Activated B cell treated with CpG ODN at 0.5 μM for 24 hours (primary cell): ENCODE measurements around the gene RAB4B. TPM values are rescaled to one million over a fixed set of nuclear protein-coding genes. Genes with fewer than 3 reads are reported as not detected.

Source experiments
- ATAC-seq: fragments of 200-7000 bp; cut with Tn5 transposase; one replicate; pipeline ENCODE4 v1.10.0; 2021; ENCODE audit warnings: low read depth, mild to moderate bottlenecking, moderate library complexity
- CTCF ChIA-PET: fragments of 350-600 bp; sonication (Branson Sonifier 250); formaldehyde crosslinking; loops from one replicate; lab custom pipeline; 2021; ENCODE audit warnings: antibody characterized with exemption; lab: Charles Lee
- POLR2A ChIA-PET: fragments of 350-600 bp; sonication (Branson Sonifier 250); formaldehyde crosslinking; loops from one replicate; lab custom pipeline; 2021; ENCODE audit warnings: antibody characterized with exemption; lab: Charles Lee
- DNase-seq: peaks from one replicate; pipeline ENCODE4 v3.0.0; 2022
- H3K27ac Mint-ChIP-seq: one replicate; pipeline ENCODE4 v1.8.0; 2020; ENCODE audit warnings: mixed read lengths
- H3K27me3 Mint-ChIP-seq: one replicate; pipeline ENCODE4 v1.8.0; 2021; ENCODE audit warnings: mixed read lengths
- H3K36me3 Mint-ChIP-seq: one replicate; pipeline ENCODE4 v1.8.0; 2021; ENCODE audit warnings: low read depth, mixed read lengths
- H3K4me1 Mint-ChIP-seq: one replicate; pipeline ENCODE4 v1.8.0; 2021; ENCODE audit warnings: mixed read lengths
- H3K4me3 Mint-ChIP-seq: one replicate; pipeline ENCODE4 v1.8.0; 2020; ENCODE audit warnings: mild to moderate bottlenecking, mixed read lengths
- H3K9me3 Mint-ChIP-seq: one replicate; pipeline ENCODE4 v1.8.0; 2020; ENCODE audit warnings: mixed read lengths
- CTCF ChIP-seq: fragments of 200-600 bp; IDR thresholded peaks from one replicate; pipeline ENCODE4 v1.8.0; 2022; ENCODE audit warnings: antibody characterized with exemption, mild to moderate bottlenecking
- intact Hi-C: fragments of 100-400 bp; cut with micrococcal nuclease; formaldehyde crosslinking; loops from one replicate; pipeline ENCODE4 v1.15.1; 2024
- total RNA-seq: library from RNA; stranded (reverse); gene quantifications from 2 replicates; pipeline ENCODE4 v1.2.3, GENCODE V29; 2022

Gene RAB4B
- total RNA-seq, 1 donor from 2014 or later: 98.1 TPM

DNA sequence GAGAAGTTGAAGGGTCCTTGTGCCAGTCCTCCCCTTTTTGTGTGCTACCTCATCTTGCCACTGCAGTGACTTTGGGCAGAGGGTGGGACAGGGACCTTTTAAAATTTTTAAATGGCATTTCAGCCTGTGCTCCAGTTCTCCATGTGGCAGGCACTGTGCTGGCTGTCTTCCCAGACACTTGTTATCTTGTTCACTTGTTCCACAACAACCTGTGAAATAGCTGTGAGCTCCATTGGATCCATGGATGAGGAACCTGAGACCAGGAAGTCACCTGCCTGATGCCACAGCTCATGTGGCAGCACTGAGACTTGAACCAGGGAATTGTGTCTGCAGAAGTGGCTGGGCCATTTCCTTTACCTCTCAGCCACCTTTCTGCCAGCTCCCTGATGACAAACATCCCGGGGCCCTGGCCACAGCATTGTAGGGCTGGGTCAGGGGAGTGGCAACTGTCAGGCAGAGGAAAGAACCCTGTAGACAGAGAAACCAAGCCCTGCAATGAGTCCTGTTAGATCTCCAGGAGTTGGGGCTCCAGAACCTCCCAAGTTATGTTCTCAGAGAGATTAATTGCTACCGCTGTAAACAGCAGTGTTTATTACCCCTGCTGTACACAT, 27.3 kb downstream of the RAB4B start:
- no peak for DNase-seq
- POLR2A ChIA-PET: interaction anchor here (1.0 to 4.6 kb wide), 4 partner anchors 19 to 89 kb away, joined by 3 to 50 read pairs (median 10); partner anchors contain the start of genes ACTMAP, COQ8B, ITPKC and RAB4B

GRCh38 chr19:40806423-40807146, 28.5 kb downstream of the RAB4B start:
- intact Hi-C loops: loop anchor here (1.0 kb wide), 2 partner anchors 8 to 144 kb away; no protein-coding TSS in a partner anchor
- CTCF ChIA-PET: interaction anchor here (0.6 to 4.2 kb wide), 15 partner anchors 8 to 150 kb away, joined by 3 to 25 read pairs (median 4); partner anchors contain the start of genes ACTMAP, COQ8B, EGLN2 and ITPKC
- DNase-seq: peak; percentile 60
- Mint-ChIP-seq H3K4me1 (peaks cover 84% of the 10 kb centered on the region), H3K27ac (peak overlapping the region; percentile 87), H3K9me3 (no peaks in the 10 kb centered on the region), H3K27me3 (no peaks in the 10 kb centered on the region), H3K4me3 (peak overlapping the region; percentile 69), H3K36me3 (peaks cover 75% of the 10 kb centered on the region)
- no peak for TF ChIP-seq CTCF
- POLR2A ChIA-PET: interaction anchor here (0.6 to 4.6 kb wide), 9 partner anchors 8 to 457 kb away, joined by 3 to 50 read pairs (median 4); partner anchors contain the start of genes ACTMAP, COQ8B, EGLN2 and HNRNPUL1
- peak; percentile 18 for ATAC-seq

More for the DNA sequence above, 27.3 kb downstream of the RAB4B start:
- no peak overlapping the region for H3K4me3 Mint-ChIP-seq
- H3K36me3 Mint-ChIP-seq: peaks cover 81% of the 10 kb centered on the region
- no peaks in the 10 kb centered on the region for H3K27me3 Mint-ChIP-seq
- no peak for TF ChIP-seq CTCF
- H3K9me3 Mint-ChIP-seq: no peaks in the 10 kb centered on the region
- CTCF ChIA-PET: interaction anchor here (1.3 to 4.2 kb wide), 5 partner anchors 14 to 142 kb away, joined by 3 to 25 read pairs (median 5); partner anchors contain the start of genes COQ8B and RAB4B
- no peak for ATAC-seq
- peak overlapping the region; percentile 92 for H3K27ac Mint-ChIP-seq
- peaks cover 87% of the 10 kb centered on the region for H3K4me1 Mint-ChIP-seq
- intact Hi-C loops: no loop called here

DNA sequence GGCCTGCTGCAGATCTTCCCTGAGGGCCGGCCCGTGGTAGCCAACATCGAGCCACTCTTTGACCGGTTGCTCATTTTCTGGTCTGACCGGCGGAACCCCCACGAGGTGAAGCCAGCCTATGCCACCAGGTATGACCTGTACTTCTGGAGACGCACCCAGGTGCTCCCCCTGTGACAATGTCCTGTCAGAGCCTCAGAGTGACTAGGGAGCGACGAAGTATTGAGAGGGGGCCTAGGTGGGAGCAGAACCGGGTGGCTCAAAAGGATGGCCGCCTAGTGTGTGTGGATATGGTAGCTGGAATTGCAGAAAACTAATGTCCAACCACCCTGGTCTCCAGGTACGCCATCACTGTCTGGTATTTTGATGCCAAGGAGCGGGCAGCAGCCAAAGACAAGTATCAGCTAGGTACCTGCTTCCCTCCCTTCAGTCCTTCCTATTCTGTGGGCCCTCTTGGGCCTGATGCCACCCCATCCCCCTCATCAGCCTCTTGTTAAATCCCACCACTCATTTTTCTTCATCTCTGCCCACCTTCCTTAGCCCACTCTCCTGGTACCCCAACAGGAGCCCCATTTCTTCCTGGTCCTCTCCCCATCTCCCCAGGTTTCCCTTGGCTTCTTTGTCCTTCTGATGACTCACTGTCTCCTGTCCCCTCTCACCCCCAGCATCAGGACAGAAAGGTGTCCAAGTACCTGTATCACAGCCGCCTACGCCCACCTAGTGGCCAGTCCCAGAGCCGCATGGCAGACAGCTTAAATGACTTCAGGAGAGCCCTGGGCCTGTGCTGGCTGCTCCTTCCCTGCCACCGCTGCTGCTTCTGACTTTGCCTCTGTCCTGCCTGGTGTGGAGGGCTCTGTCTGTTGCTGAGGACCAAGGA, 29.3 kb downstream of the RAB4B start:
- H3K9me3 Mint-ChIP-seq: no peaks in the 10 kb centered on the region
- intact Hi-C loops: loop anchor here (1.0 kb wide), 2 partner anchors 9 to 145 kb away; no protein-coding TSS in a partner anchor
- H3K27me3 Mint-ChIP-seq: no peaks in the 10 kb centered on the region
- peaks cover 84% of the 10 kb centered on the region for H3K4me1 Mint-ChIP-seq
- H3K27ac Mint-ChIP-seq: peak overlapping the region; percentile 87
- no peak for TF ChIP-seq CTCF
- H3K36me3 Mint-ChIP-seq: peaks cover 67% of the 10 kb centered on the region
- ATAC-seq (no peak), DNase-seq (no peak)
- H3K4me3 Mint-ChIP-seq: peak overlapping the region; percentile 69
- CTCF ChIA-PET: interaction anchor here (0.6 to 4.2 kb wide), 12 partner anchors 9 to 151 kb away, joined by 3 to 25 read pairs (median 4); partner anchors contain the start of genes ACTMAP, COQ8B, EGLN2 and ITPKC
- POLR2A ChIA-PET: interaction anchor here (0.6 to 4.6 kb wide), 8 partner anchors 9 to 457 kb away, joined by 3 to 50 read pairs (median 6); partner anchors contain the start of genes ACTMAP, COQ8B, EGLN2 and HNRNPUL1

GRCh38 chr19:40808021-40808325, 29.9 kb downstream of the RAB4B start:
- peaks cover 84% of the 10 kb centered on the region for H3K4me1 Mint-ChIP-seq
- peak overlapping the region; percentile 68 for H3K27ac Mint-ChIP-seq
- TF ChIP-seq CTCF: no peak
- no peak for ATAC-seq
- ChIA-PET POLR2A (interaction anchor here (0.6 to 4.6 kb wide), 4 partner anchors 9 to 57 kb away, joined by 6 to 50 read pairs (median 12); partner anchors contain the start of genes ACTMAP, EGLN2, RAB4B and SNRPA), CTCF (interaction anchor here (1.4 to 4.2 kb wide), 4 partner anchors 9 to 145 kb away, joined by 4 to 25 read pairs (median 16); partner anchors contain the start of genes EGLN2 and RAB4B)
- peaks cover 62% of the 10 kb centered on the region for H3K36me3 Mint-ChIP-seq
- no peaks in the 10 kb centered on the region for H3K9me3 Mint-ChIP-seq
- intact Hi-C loops: no loop called here
- no peaks in the 10 kb centered on the region for H3K27me3 Mint-ChIP-seq
- no peak overlapping the region for H3K4me3 Mint-ChIP-seq
- DNase-seq: no peak
